ENCODE results near the gene SLC39A11.

The SLC39A11 gene

DNA sequence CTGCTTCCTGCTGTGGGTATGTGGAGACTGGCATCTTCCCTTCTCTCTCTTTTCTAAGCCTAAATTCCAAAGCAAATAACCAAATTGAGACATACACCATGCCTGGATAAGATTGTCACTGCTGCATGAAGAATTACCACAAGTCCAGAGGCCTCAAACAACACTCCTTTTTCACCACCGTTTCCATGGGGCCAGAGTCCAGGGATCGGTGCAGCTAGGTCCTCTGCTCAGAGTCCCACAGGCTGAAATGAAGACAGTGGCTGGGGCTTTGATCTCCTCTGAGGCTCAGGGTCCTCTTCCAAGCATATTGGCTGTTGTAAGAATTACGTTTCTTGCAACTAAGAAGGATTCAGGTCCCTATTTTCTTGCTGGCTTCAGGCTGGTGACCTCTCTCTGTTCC is 130.4 kb downstream of the SLC39A11 start:
- Histone ChIP-seq H3K27me3 (ENCODE audit: insufficient read depth, low read depth, severe bottlenecking) (no peaks in the 10 kb centered on the region), H3K9me3 (ENCODE audit: severe bottlenecking) (peaks cover 3% of the 10 kb centered on the region), H3K27ac (no peak overlapping the region), H3K4me3 (ENCODE audit: low read depth, low read length) (no peak overlapping the region), H3K36me3 (no peaks in the 10 kb centered on the region)
- TF ChIP-seq, protein P1, sequence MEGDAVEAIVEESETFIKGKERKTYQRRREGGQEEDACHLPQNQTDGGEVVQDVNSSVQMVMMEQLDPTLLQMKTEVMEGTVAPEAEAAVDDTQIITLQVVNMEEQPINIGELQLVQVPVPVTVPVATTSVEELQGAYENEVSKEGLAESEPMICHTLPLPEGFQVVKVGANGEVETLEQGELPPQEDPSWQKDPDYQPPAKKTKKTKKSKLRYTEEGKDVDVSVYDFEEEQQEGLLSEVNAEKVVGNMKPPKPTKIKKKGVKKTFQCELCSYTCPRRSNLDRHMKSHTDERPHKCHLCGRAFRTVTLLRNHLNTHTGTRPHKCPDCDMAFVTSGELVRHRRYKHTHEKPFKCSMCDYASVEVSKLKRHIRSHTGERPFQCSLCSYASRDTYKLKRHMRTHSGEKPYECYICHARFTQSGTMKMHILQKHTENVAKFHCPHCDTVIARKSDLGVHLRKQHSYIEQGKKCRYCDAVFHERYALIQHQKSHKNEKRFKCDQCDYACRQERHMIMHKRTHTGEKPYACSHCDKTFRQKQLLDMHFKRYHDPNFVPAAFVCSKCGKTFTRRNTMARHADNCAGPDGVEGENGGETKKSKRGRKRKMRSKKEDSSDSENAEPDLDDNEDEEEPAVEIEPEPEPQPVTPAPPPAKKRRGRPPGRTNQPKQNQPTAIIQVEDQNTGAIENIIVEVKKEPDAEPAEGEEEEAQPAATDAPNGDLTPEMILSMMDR (IDR thresholded peaks at IDR 0.05; ENCODE audit: low read depth, low read length) = no peak
- DNase-seq = no peak

GRCh38 chr17:72955391-72956140 is 136.9 kb downstream of the SLC39A11 start:
- H3K9me3 ChIP-seq (ENCODE audit: severe bottlenecking) = no peaks in the 10 kb centered on the region
- H3K27me3 ChIP-seq (ENCODE audit: insufficient read depth, low read depth, severe bottlenecking) = no peaks in the 10 kb centered on the region
- peak overlapping the region; percentile 93 for H3K27ac ChIP-seq
- peak; percentile 93 for DNase-seq
- peak overlapping the region; percentile 30 for H3K4me3 ChIP-seq (ENCODE audit: low read depth, low read length)
- no peaks in the 10 kb centered on the region for H3K36me3 ChIP-seq
- TF ChIP-seq, protein P1 (IDR thresholded peaks at IDR 0.05; ENCODE audit: low read depth, low read length) = no peak

- Histone ChIP-seq H3K27me3 (ENCODE audit: insufficient read depth, low read depth, severe bottlenecking) (no peaks in the 10 kb centered on the region), H3K27ac (peak overlapping the region; percentile 93), H3K36me3 (no peaks in the 10 kb centered on the region), H3K4me3 (ENCODE audit: low read depth, low read length) (no peak overlapping the region), H3K9me3 (ENCODE audit: severe bottlenecking) (no peaks in the 10 kb centered on the region)
- DNase-seq = no peak
- TF ChIP-seq, protein P1 (IDR thresholded peaks at IDR 0.05; ENCODE audit: low read depth, low read length) = no peak
Observed at GRCh38 chr17:72954579-72954978, 137.9 kb downstream of the SLC39A11 start.

GRCh38 chr17:72953621-72954020 is 138.9 kb downstream of the SLC39A11 start:
- H3K9me3 ChIP-seq (ENCODE audit: severe bottlenecking) = no peaks in the 10 kb centered on the region
- H3K27me3 ChIP-seq (ENCODE audit: insufficient read depth, low read depth, severe bottlenecking) = no peaks in the 10 kb centered on the region
- DNase-seq = no peak
- H3K27ac ChIP-seq = peak overlapping the region; percentile 93
- TF ChIP-seq, protein P1 (IDR thresholded peaks at IDR 0.05; ENCODE audit: low read depth, low read length) = no peak
- H3K4me3 ChIP-seq (ENCODE audit: low read depth, low read length) = no peak overlapping the region
- no peaks in the 10 kb centered on the region for H3K36me3 ChIP-seq

GRCh38 chr17:72952641-72953315 is 139.7 kb downstream of the SLC39A11 start:
- H3K27me3 ChIP-seq (ENCODE audit: insufficient read depth, low read depth, severe bottlenecking) = no peaks in the 10 kb centered on the region
- H3K27ac ChIP-seq = peak overlapping the region; percentile 93
- peak; percentile 97 for DNase-seq
- no peaks in the 10 kb centered on the region for H3K9me3 ChIP-seq (ENCODE audit: severe bottlenecking)
- TF ChIP-seq, protein P1 (IDR thresholded peaks at IDR 0.05; ENCODE audit: low read depth, low read length) = no peak
- peak overlapping the region; percentile 24; the same call in 1 of the 2 replicates for H3K4me3 ChIP-seq (ENCODE audit: low read depth, low read length)
- H3K36me3 ChIP-seq = no peaks in the 10 kb centered on the region

Data from WERI-Rb-1 (cell line).